ENCODE measurements around the gene CADM4.
"Not testable (repeated sequence)": the region's sequence is repeated elsewhere in the genome, so short reads cannot be mapped to it uniquely, and the experiment has no call there.

Gene CADM4

GRCh38 chr19:43641333-43641732 lies 1.7 kb upstream of the CADM4 start:
- Histone ChIP-seq H3K9me3 (ENCODE audit: low read length) (no peaks in the 10 kb centered on the region), H3K27ac (ENCODE audit: low read depth, low read length) (no peak overlapping the region), H3K4me3 (ENCODE audit: low read depth in 1 of 2, low read length in 2 of 2) (no peak overlapping the region), H3K36me3 (ENCODE audit: insufficient read depth, low read length) (no peaks in the 10 kb centered on the region), H3K27me3 (ENCODE audit: control insufficient read depth in 1 of 2, insufficient read depth in 2 of 2, low read length in 2 of 2) (peaks cover 0 to 5% of the 10 kb centered on the region in 2 donors), H3K9ac (ENCODE audit: low read length) (no peak overlapping the region), H3K4me1 (ENCODE audit: insufficient read depth, low read length) (peaks cover 9% of the 10 kb centered on the region)

GRCh38 chr19:43640424-43640757 lies 741 bp upstream of the CADM4 start:
- peaks cover 9% of the 10 kb centered on the region for H3K4me1 ChIP-seq (ENCODE audit: insufficient read depth, low read length)
- no peaks in the 10 kb centered on the region for H3K36me3 ChIP-seq (ENCODE audit: insufficient read depth, low read length)
- no peak overlapping the region for H3K27ac ChIP-seq (ENCODE audit: low read depth, low read length)
- peak overlapping the region; percentile 58 to 64 for H3K4me3 ChIP-seq (ENCODE audit: low read depth in 1 of 2, low read length in 2 of 2)
- H3K9ac ChIP-seq (ENCODE audit: low read length): peak overlapping the region; percentile 19
- H3K27me3 ChIP-seq (ENCODE audit: control insufficient read depth in 1 of 2, insufficient read depth in 2 of 2, low read length in 2 of 2): peaks cover 0 to 5% of the 10 kb centered on the region in 2 donors
- no peaks in the 10 kb centered on the region for H3K9me3 ChIP-seq (ENCODE audit: low read length)

- Histone ChIP-seq H3K36me3 (ENCODE audit: insufficient read depth, low read length) (no peaks in the 10 kb centered on the region), H3K4me1 (ENCODE audit: insufficient read depth, low read length) (peaks cover 9% of the 10 kb centered on the region), H3K9ac (ENCODE audit: low read length) (no peak overlapping the region), H3K4me3 (ENCODE audit: low read depth in 1 of 2, low read length in 2 of 2) (peak overlapping the region in 1 of 2 donors; percentile 47), H3K9me3 (ENCODE audit: low read length) (no peaks in the 10 kb centered on the region), H3K27me3 (ENCODE audit: control insufficient read depth in 1 of 2, insufficient read depth in 2 of 2, low read length in 2 of 2) (peaks cover 0 to 5% of the 10 kb centered on the region in 2 donors), H3K27ac (ENCODE audit: low read depth, low read length) (no peak overlapping the region)
Observed at GRCh38 chr19:43638995-43639518, 593 bp downstream of the CADM4 start.

- H3K4me1 ChIP-seq (ENCODE audit: insufficient read depth, low read length): peaks cover 9% of the 10 kb centered on the region
- H3K36me3 ChIP-seq (ENCODE audit: insufficient read depth, low read length): no peaks in the 10 kb centered on the region
- H3K27ac ChIP-seq (ENCODE audit: low read depth, low read length): no peak overlapping the region
- no peak overlapping the region for H3K9ac ChIP-seq (ENCODE audit: low read length)
- H3K27me3 ChIP-seq (ENCODE audit: control insufficient read depth in 1 of 2, insufficient read depth in 2 of 2, low read length in 2 of 2): peaks cover 0 to 5% of the 10 kb centered on the region in 2 donors
- peak overlapping the region in 1 of 2 donors; percentile 47 for H3K4me3 ChIP-seq (ENCODE audit: low read depth in 1 of 2, low read length in 2 of 2)
- no peaks in the 10 kb centered on the region for H3K9me3 ChIP-seq (ENCODE audit: low read length)
Observed at GRCh38 chr19:43638214-43638994, 1.2 kb downstream of the CADM4 start.

GRCh38 chr19:43636121-43636683 lies 3.4 kb downstream of the CADM4 start:
- Histone ChIP-seq H3K4me3 (ENCODE audit: low read depth in 1 of 2, low read length in 2 of 2) (no peak overlapping the region), H3K36me3 (ENCODE audit: insufficient read depth, low read length) (no peaks in the 10 kb centered on the region), H3K27me3 (ENCODE audit: control insufficient read depth in 1 of 2, insufficient read depth in 2 of 2, low read length in 2 of 2) (peaks cover 0 to 5% of the 10 kb centered on the region in 2 donors), H3K9me3 (ENCODE audit: low read length) (no peaks in the 10 kb centered on the region), H3K4me1 (ENCODE audit: insufficient read depth, low read length) (peaks cover 9% of the 10 kb centered on the region), H3K9ac (ENCODE audit: low read length) (no peak overlapping the region), H3K27ac (ENCODE audit: low read depth, low read length) (peak overlapping the region; percentile 1)

- not testable (repeated sequence) for H3K9ac ChIP-seq (ENCODE audit: low read length); H3K27ac ChIP-seq (ENCODE audit: low read depth, low read length); H3K27me3 ChIP-seq (ENCODE audit: control insufficient read depth in 1 of 2, insufficient read depth in 2 of 2, low read length in 2 of 2); H3K4me3 ChIP-seq (ENCODE audit: low read depth in 1 of 2, low read length in 2 of 2); H3K36me3 ChIP-seq (ENCODE audit: insufficient read depth, low read length); H3K9me3 ChIP-seq (ENCODE audit: low read length); H3K4me1 ChIP-seq (ENCODE audit: insufficient read depth, low read length)
Observed at GRCh38 chr19:43635561-43635940, 4.1 kb downstream of the CADM4 start.

- H3K4me1 ChIP-seq (ENCODE audit: insufficient read depth, low read length): peaks cover 4% of the 10 kb centered on the region
- H3K9ac ChIP-seq (ENCODE audit: low read length): no peak overlapping the region
Observed at GRCh38 chr19:43634872-43635560, 4.6 kb downstream of the CADM4 start.

GRCh38 chr19:43634506-43634871 lies 5.2 kb downstream of the CADM4 start:
- Histone ChIP-seq H3K9me3 (ENCODE audit: low read length) (no peaks in the 10 kb centered on the region), H3K27ac (ENCODE audit: low read depth, low read length) (no peak overlapping the region), H3K4me3 (ENCODE audit: low read depth in 1 of 2, low read length in 2 of 2) (no peak overlapping the region), H3K36me3 (ENCODE audit: insufficient read depth, low read length) (no peaks in the 10 kb centered on the region), H3K4me1 (ENCODE audit: insufficient read depth, low read length) (peaks cover 4% of the 10 kb centered on the region), H3K9ac (ENCODE audit: low read length) (no peak overlapping the region), H3K27me3 (ENCODE audit: control insufficient read depth in 1 of 2, insufficient read depth in 2 of 2, low read length in 2 of 2) (no peaks in the 10 kb centered on the region)

More at GRCh38 chr19:43634872-43635560, 4.6 kb downstream of the CADM4 start:
- H3K27ac ChIP-seq (ENCODE audit: low read depth, low read length): no peak overlapping the region
- no peaks in the 10 kb centered on the region for H3K27me3 ChIP-seq (ENCODE audit: control insufficient read depth in 1 of 2, insufficient read depth in 2 of 2, low read length in 2 of 2)
- no peaks in the 10 kb centered on the region for H3K9me3 ChIP-seq (ENCODE audit: low read length)
- no peak overlapping the region for H3K4me3 ChIP-seq (ENCODE audit: low read depth in 1 of 2, low read length in 2 of 2)
- H3K36me3 ChIP-seq (ENCODE audit: insufficient read depth, low read length): no peaks in the 10 kb centered on the region

- Histone ChIP-seq H3K9ac (ENCODE audit: low read length) (no peak overlapping the region), H3K27ac (ENCODE audit: low read depth, low read length) (no peak overlapping the region), H3K4me1 (ENCODE audit: insufficient read depth, low read length) (peaks cover 3% of the 10 kb centered on the region), H3K4me3 (ENCODE audit: low read depth in 1 of 2, low read length in 2 of 2) (no peak overlapping the region), H3K36me3 (ENCODE audit: insufficient read depth, low read length) (no peaks in the 10 kb centered on the region), H3K9me3 (ENCODE audit: low read length) (no peaks in the 10 kb centered on the region), H3K27me3 (ENCODE audit: control insufficient read depth in 1 of 2, insufficient read depth in 2 of 2, low read length in 2 of 2) (no peaks in the 10 kb centered on the region)
Observed at GRCh38 chr19:43634068-43634467, 5.6 kb downstream of the CADM4 start.

- Histone ChIP-seq H3K27ac (ENCODE audit: low read depth, low read length) (no peak overlapping the region), H3K36me3 (ENCODE audit: insufficient read depth, low read length) (no peaks in the 10 kb centered on the region), H3K27me3 (ENCODE audit: control insufficient read depth in 1 of 2, insufficient read depth in 2 of 2, low read length in 2 of 2) (no peaks in the 10 kb centered on the region), H3K4me3 (ENCODE audit: low read depth in 1 of 2, low read length in 2 of 2) (no peak overlapping the region), H3K9me3 (ENCODE audit: low read length) (no peaks in the 10 kb centered on the region), H3K9ac (ENCODE audit: low read length) (no peak overlapping the region), H3K4me1 (ENCODE audit: insufficient read depth, low read length) (no peaks in the 10 kb centered on the region)
Observed at GRCh38 chr19:43633520-43633919, 6.1 kb downstream of the CADM4 start.

GRCh38 chr19:43631491-43631890 lies 8.2 kb downstream of the CADM4 start:
- Histone ChIP-seq H3K27ac (ENCODE audit: low read depth, low read length) (no peak overlapping the region), H3K9ac (ENCODE audit: low read length) (no peak overlapping the region), H3K36me3 (ENCODE audit: insufficient read depth, low read length) (no peaks in the 10 kb centered on the region), H3K4me1 (ENCODE audit: insufficient read depth, low read length) (no peaks in the 10 kb centered on the region), H3K9me3 (ENCODE audit: low read length) (no peaks in the 10 kb centered on the region), H3K27me3 (ENCODE audit: control insufficient read depth in 1 of 2, insufficient read depth in 2 of 2, low read length in 2 of 2) (no peaks in the 10 kb centered on the region), H3K4me3 (ENCODE audit: low read depth in 1 of 2, low read length in 2 of 2) (no peak overlapping the region)

Data from muscle layer of colon (tissue), 2 donors.